HCT116 (cell line): ENCODE measurements around the gene KRT81. TPM values are rescaled to one million over a fixed set of nuclear protein-coding genes. Genes with fewer than 3 reads are reported as not detected.

Experiments
- ATAC-seq: fragments of 200-7000 bp; cut with Tn5 transposase; 2 replicates; pipeline ENCODE4 v1.9.1; 2020; ENCODE audit warnings: mild to moderate bottlenecking, moderate library complexity
- BruUV-seq: library from RNA; stranded (reverse); fragments of 400-500 nt; replicated peaks from 2 replicates; lab custom pipeline; 2021; lab: Mats Ljungman, UMichigan
- CTCF ChIA-PET: fragments of 300-600 bp; sonication (Branson Sonifier 250); formaldehyde crosslinking; loops from one replicate; lab custom pipeline; 2021; ENCODE audit warnings: antibody characterized with exemption; lab: Charles Lee
- POLR2A ChIA-PET: fragments of 300-600, 350-600 bp; sonication (Branson Sonifier 250); formaldehyde crosslinking; loops from one replicate; lab custom pipeline; 2021; ENCODE audit warnings: antibody characterized with exemption; lab: Charles Lee
- RAD21 ChIA-PET, 2 experiments: fragments of 300-600 bp; sonication (Branson Sonifier 250); formaldehyde crosslinking; loops; one replicate each; lab custom pipeline; 2023; ENCODE audit warnings: low total read pairs in 2 of 2; ENCODE audit not compliant: uncharacterized antibody in 2 of 2, unreplicated experiment in 2 of 2, low non-redundant PET in 1 of 2; lab: Charles Lee
- DNase-seq: peaks from one replicate; pipeline ENCODE4 v3.0.0-alpha.2; 2010; ENCODE audit warnings: low read depth, low spot score
- H2AFZ ChIP-seq: fragments of 200-600 bp; shearing (Covaris generic), sonication (generic); 2 replicates; pipeline ENCODE4 v1.6.1; 2017; ENCODE audit warnings: low read depth, mixed run types, mixed read lengths, antibody characterized with exemption, low read length; ENCODE audit not compliant: poor library complexity, severe bottlenecking
- H3K27ac ChIP-seq: 2 replicates; pipeline ENCODE4 v1.5.1; 2012; ENCODE audit warnings: low read depth, low read length
- H3K27me3 ChIP-seq: fragments of 200-600 bp; sonication (generic); 2 replicates; pipeline ENCODE4 v1.6.1; 2016; ENCODE audit warnings: mixed run types, low read length, mixed read lengths; ENCODE audit not compliant: insufficient read depth
- H3K36me3 ChIP-seq, 2 experiments: fragments of 200-500 bp in 1 of 2; fragments of 200-600 bp in 1 of 2; sonication (Bioruptor generic) in 1 of 2; sonication (generic) in 1 of 2; 2 replicates each; pipeline versions ENCODE4 v1.5.1 to v1.6.1; 2014 to 2016; ENCODE audit warnings: low read length in 2 of 2, inconsistent platforms in 1 of 2, mixed read lengths in 1 of 2, mixed run types in 1 of 2; ENCODE audit not compliant: insufficient read depth in 2 of 2, control insufficient read depth in 1 of 2
- H3K4me1 ChIP-seq, 2 experiments: fragments of 200-600 bp in 1 of 2; sonication (generic) in 1 of 2; 2 replicates each; pipeline versions ENCODE4 v1.5.1 to v1.6.1; 2012 to 2017; ENCODE audit warnings: low read length in 2 of 2, inconsistent platforms in 1 of 2, mild to moderate bottlenecking in 1 of 2, mixed read lengths in 1 of 2, mixed run types in 1 of 2, moderate library complexity in 1 of 2; ENCODE audit not compliant: insufficient read depth in 2 of 2, control insufficient read depth in 1 of 2
- H3K4me2 ChIP-seq: fragments of 200-600 bp; sonication (generic); 2 replicates; pipeline ENCODE4 v1.6.1; 2017; ENCODE audit warnings: mixed run types, low read length, mixed read lengths
- H3K4me3 ChIP-seq, 2 experiments: fragments of 200-600 bp in 1 of 2; sonication (generic) in 1 of 2; replicated peaks in 1 of 2; 2 replicates each; pipeline ENCODE4 v1.5.1; 2011 to 2016; ENCODE audit warnings: low read length in 2 of 2, control low read depth in 1 of 2, low read depth in 1 of 2, mild to moderate bottlenecking in 1 of 2, mixed read lengths in 1 of 2, mixed run types in 1 of 2
- H3K79me2 ChIP-seq: fragments of 200-600 bp; sonication (generic); 2 replicates; pipeline ENCODE4 v1.6.1; 2017; ENCODE audit warnings: mild to moderate bottlenecking, mixed run types, low read length, moderate library complexity, mixed read lengths; ENCODE audit not compliant: insufficient read depth
- H3K9ac ChIP-seq: fragments of 200-600 bp; sonication (generic); 2 replicates; pipeline ENCODE4 v1.6.1; 2016; ENCODE audit warnings: low read length, mixed read lengths
- H3K9me2 ChIP-seq: fragments of 200-600 bp; sonication (generic), shearing (Covaris generic); 2 replicates; pipeline ENCODE4 v1.6.1; 2017; ENCODE audit warnings: mixed run types, mild to moderate bottlenecking, moderate library complexity; ENCODE audit not compliant: insufficient read depth
- H3K9me3 ChIP-seq, 2 experiments: fragments of 200-500 bp in 1 of 2; fragments of 200-600 bp in 1 of 2; sonication (Bioruptor generic) in 1 of 2; sonication (generic) in 1 of 2; 2 replicates each; pipeline ENCODE4 v1.6.1; 2014 to 2017; ENCODE audit warnings: low read length in 2 of 2, mixed read lengths in 2 of 2, inconsistent platforms in 1 of 2, low read depth in 1 of 2, mild to moderate bottlenecking in 1 of 2, mixed run types in 1 of 2, moderate library complexity in 1 of 2; ENCODE audit not compliant: control insufficient read depth in 1 of 2, insufficient read depth in 1 of 2
- H4K20me1 ChIP-seq: fragments of 200-600 bp; sonication (generic), shearing (Covaris generic); 2 replicates; pipeline ENCODE4 v1.6.1; 2017; ENCODE audit warnings: mixed run types, mild to moderate bottlenecking, moderate library complexity; ENCODE audit not compliant: insufficient read depth
- CBX3 ChIP-seq: IDR thresholded peaks from 2 replicates; pipeline ENCODE4 v1.6.1; 2012; ENCODE audit warnings: low read depth
- ELF1 ChIP-seq: IDR thresholded peaks from 2 replicates; pipeline ENCODE4 v1.6.1; 2012; ENCODE audit warnings: low read depth, borderline replicate concordance
- EZH2phosphoT487 ChIP-seq: fragments of 200-600 bp; IDR thresholded peaks from 2 replicates; pipeline ENCODE4 v1.6.1; 2018; ENCODE audit warnings: antibody characterized with exemption, borderline replicate concordance
- FOSL1 ChIP-seq: IDR thresholded peaks from 2 replicates; pipeline ENCODE4 v1.6.1; 2012; ENCODE audit warnings: low read depth
- RAD21 ChIP-seq: IDR thresholded peaks from 2 replicates; pipeline ENCODE4 v1.6.1; 2012; ENCODE audit warnings: low read depth, mild to moderate bottlenecking
- SP1 ChIP-seq: IDR thresholded peaks from 2 replicates; pipeline ENCODE4 v1.6.1; 2012; ENCODE audit warnings: low read depth
- SRF ChIP-seq: IDR thresholded peaks from 2 replicates; pipeline ENCODE4 v1.6.1; 2012; ENCODE audit warnings: low read depth
- TCF7L2 ChIP-seq: IDR thresholded peaks from 2 replicates; pipeline ENCODE4 v1.7.0; 2011; ENCODE audit warnings: borderline replicate concordance, inconsistent platforms; ENCODE audit not compliant: insufficient read depth, insufficient read length; ENCODE audit errors: extremely low read depth
- YY1 ChIP-seq: IDR thresholded peaks from 2 replicates; pipeline ENCODE4 v1.6.1; 2011; ENCODE audit warnings: low read length, low read depth, moderate library complexity, mild to moderate bottlenecking; ENCODE audit not compliant: insufficient replicate concordance; ENCODE audit errors: extremely low read depth
- intact Hi-C: fragments of 100-400 bp; cut with micrococcal nuclease; formaldehyde crosslinking; loops from 2 replicates; pipeline ENCODE4 v1.10.0; 2022
- total RNA-seq: library from RNA; stranded (reverse); gene quantifications from one replicate; pipeline ENCODE4 v1.2.1, GENCODE V29; 2021; ENCODE audit not compliant: unreplicated experiment
- TF ChIP-seq, protein P1 (sequence below): IDR thresholded peaks from 2 replicates; pipeline ENCODE4 v1.6.1; 2012
- TF ChIP-seq, protein P2 (sequence below), 3 experiments: fragments of 200-600 bp in 1 of 3; sonication (generic) in 1 of 3; IDR thresholded peaks in 2 of 3; conservative IDR thresholded peaks in 1 of 3; 2 replicates each; pipeline ENCODE4 v1.5.1; 2012 to 2017; ENCODE audit warnings: low read depth in 2 of 3, low read length in 2 of 3, antibody characterized with exemption in 1 of 3, borderline replicate concordance in 1 of 3, control low read depth in 1 of 3, mild to moderate bottlenecking in 1 of 3, mixed read lengths in 1 of 3, mixed run types in 1 of 3, moderate library complexity in 1 of 3; ENCODE audit not compliant: insufficient read depth in 1 of 3
- TF ChIP-seq, protein P3 (sequence below): IDR thresholded peaks from 2 replicates; pipeline ENCODE4 v1.6.1; 2012

The KRT81 gene
- total RNA-seq, 1 experiment from 2014 or later = 0.84 TPM

DNA sequence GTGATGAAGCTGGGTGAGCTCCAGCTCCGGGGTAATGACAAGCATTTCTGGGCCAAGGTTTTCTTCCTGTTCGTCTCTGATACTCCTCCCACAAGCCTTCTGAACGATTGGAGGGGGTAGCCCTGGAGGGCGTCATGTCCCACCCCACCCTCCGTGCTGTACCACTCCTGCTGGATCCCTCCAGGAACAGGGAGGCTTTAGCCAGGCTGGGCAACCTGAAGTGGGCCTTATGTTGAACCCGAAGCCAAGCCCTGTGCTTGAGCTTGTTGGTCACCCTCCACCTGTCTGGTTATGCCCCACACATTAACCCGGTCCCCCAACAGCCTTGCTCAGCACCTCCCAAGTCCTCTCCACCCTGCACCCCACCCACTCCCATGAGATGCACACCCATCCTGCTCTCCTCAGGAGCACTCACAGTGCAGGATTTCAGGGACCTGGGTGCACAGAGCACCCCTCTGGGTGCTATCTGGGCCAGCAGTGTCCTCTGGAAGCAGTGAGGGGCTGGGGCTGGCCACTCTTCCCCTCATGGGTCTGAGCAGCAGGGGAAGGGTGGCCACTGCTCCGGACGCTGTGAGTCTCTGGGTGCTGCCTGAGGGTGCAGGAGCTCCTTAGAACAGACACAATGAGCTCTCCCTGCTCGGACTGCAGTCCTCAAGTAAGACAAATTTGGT is 36.6 kb upstream of the KRT81 start (continued):
- TF ChIP-seq, protein P1, sequence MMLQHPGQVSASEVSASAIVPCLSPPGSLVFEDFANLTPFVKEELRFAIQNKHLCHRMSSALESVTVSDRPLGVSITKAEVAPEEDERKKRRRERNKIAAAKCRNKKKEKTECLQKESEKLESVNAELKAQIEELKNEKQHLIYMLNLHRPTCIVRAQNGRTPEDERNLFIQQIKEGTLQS = no peak
- TF ChIP-seq SRF (no peak), ELF1 (no peak), SP1 (no peak)
- TF ChIP-seq, all 23 proteins: peak for 0

DNA sequence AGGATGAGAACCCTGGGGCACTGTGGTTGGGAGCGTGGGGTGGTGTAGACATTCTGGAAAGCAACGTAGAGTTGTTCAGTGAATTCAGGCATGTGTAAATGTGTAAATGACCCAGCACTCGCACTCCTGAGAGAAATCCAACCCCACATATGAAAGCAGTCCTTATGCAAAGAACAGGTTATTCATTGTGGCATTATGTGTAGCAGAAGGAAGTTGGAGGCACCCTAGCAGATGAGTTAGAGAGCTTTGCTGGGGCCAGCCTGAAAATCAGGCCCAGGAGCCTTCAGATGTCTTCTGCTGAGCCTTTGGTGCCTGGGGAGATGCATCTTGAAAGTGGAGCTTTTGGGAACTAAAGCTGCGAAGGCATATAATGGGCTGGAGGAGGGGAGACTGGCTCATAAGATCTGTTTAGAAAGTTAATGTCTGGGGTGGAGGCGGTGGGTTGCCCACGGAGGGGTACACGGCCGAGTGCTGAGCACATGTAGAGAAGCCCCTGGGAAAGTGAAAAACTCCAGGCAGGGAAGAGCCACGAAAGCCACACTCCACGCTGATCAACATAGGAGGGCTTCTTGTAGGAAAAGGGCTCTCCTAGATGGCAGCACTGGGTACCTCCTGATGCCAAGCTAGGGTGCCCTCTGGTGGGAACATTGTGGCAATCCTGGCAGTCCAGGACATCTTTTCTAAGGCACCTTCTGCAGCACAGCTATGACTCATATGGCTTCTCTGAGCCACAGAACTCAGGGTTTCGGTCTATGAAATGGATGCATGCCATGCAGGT is 35.9 kb upstream of the KRT81 start:
- Histone ChIP-seq H3K27me3 (no peaks in the 10 kb centered on the region; the same call in 1 of the 2 replicates), H4K20me1 (no peaks in the 10 kb centered on the region), H3K36me3 (no peaks in the 10 kb centered on the region), H3K4me2 (peak overlapping the region; percentile 32), H3K9ac (no peak overlapping the region), H3K4me3 (no peak overlapping the region; a peak in 1 of 4 replicates), H3K79me2 (no peaks in the 10 kb centered on the region), H3K9me3 (no peaks in the 10 kb centered on the region), H3K27ac (no peak overlapping the region), H3K9me2 (no peaks in the 10 kb centered on the region), H3K4me1 (peaks cover 0 to 15% of the 10 kb centered on the region in 2 experiments; a peak in 2 of 4 replicates), H2AFZ (peak overlapping the region; percentile 90)
- intact Hi-C loops = loop anchor here (1.0 to 5.0 kb wide), 5 partner anchors 47 to 545 kb away; no protein-coding TSS in a partner anchor
- RAD21 ChIA-PET = interaction anchor here (0.6 to 2.1 kb wide), 13 partner anchors 19 to 184 kb away, joined by 3 to 9 read pairs (median 4); no protein-coding TSS in a partner anchor
- ATAC-seq (peak; percentile 99), DNase-seq (peak; percentile 96)
- POLR2A ChIA-PET = interaction anchor here (0.6 to 2.4 kb wide), 7 partner anchors 48 to 182 kb away, joined by 3 to 15 read pairs (median 3); partner anchors contain the start of gene KRT80
- CTCF ChIA-PET = interaction anchor here (0.6 to 3.6 kb wide), 48 partner anchors 9 to 653 kb away, joined by 3 to 23 read pairs (median 6); partner anchors contain the start of gene KRT80
- TF ChIP-seq YY1 (peak; percentile 47), FOSL1 (no peak; the same call in none of the 2 replicates), RAD21 (peak; percentile 97), EZH2phosphoT487 (no peak), CBX3 (peak; percentile 89; the same call in 1 of the 2 replicates), TCF7L2 (no peak)
- TF ChIP-seq, protein P2, sequence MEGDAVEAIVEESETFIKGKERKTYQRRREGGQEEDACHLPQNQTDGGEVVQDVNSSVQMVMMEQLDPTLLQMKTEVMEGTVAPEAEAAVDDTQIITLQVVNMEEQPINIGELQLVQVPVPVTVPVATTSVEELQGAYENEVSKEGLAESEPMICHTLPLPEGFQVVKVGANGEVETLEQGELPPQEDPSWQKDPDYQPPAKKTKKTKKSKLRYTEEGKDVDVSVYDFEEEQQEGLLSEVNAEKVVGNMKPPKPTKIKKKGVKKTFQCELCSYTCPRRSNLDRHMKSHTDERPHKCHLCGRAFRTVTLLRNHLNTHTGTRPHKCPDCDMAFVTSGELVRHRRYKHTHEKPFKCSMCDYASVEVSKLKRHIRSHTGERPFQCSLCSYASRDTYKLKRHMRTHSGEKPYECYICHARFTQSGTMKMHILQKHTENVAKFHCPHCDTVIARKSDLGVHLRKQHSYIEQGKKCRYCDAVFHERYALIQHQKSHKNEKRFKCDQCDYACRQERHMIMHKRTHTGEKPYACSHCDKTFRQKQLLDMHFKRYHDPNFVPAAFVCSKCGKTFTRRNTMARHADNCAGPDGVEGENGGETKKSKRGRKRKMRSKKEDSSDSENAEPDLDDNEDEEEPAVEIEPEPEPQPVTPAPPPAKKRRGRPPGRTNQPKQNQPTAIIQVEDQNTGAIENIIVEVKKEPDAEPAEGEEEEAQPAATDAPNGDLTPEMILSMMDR (IDR thresholded peaks at IDR 0.05 in 2 of 3, conservative IDR thresholded peaks at IDR 0.05 in 1 of 3; ENCODE audit: borderline replicate concordance in 1 of 3, insufficient read depth in 1 of 3, low read depth in 2 of 3, low read length in 2 of 3) = peak; percentile 97 to 100 (median 99)
- TF ChIP-seq, protein P3, sequence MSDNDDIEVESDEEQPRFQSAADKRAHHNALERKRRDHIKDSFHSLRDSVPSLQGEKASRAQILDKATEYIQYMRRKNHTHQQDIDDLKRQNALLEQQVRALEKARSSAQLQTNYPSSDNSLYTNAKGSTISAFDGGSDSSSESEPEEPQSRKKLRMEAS = peak; percentile 74
- no TSS peak for BruUV-seq
